Stimulated activated CD8-positive, alpha-beta memory T cell treated with anti-CD3 and anti-CD28 coated beads, Interleukin-7, amount 100 ng/mL, for 1 hour (primary cell): ENCODE data around the gene MBD6.

ENCODE experiments used
- DNase-seq, 2 donors: peaks; one replicate each; pipeline ENCODE4 v3.0.0-alpha.2; 2020; ENCODE audit warnings: low read depth in 2 of 2

Gene MBD6, protein sequence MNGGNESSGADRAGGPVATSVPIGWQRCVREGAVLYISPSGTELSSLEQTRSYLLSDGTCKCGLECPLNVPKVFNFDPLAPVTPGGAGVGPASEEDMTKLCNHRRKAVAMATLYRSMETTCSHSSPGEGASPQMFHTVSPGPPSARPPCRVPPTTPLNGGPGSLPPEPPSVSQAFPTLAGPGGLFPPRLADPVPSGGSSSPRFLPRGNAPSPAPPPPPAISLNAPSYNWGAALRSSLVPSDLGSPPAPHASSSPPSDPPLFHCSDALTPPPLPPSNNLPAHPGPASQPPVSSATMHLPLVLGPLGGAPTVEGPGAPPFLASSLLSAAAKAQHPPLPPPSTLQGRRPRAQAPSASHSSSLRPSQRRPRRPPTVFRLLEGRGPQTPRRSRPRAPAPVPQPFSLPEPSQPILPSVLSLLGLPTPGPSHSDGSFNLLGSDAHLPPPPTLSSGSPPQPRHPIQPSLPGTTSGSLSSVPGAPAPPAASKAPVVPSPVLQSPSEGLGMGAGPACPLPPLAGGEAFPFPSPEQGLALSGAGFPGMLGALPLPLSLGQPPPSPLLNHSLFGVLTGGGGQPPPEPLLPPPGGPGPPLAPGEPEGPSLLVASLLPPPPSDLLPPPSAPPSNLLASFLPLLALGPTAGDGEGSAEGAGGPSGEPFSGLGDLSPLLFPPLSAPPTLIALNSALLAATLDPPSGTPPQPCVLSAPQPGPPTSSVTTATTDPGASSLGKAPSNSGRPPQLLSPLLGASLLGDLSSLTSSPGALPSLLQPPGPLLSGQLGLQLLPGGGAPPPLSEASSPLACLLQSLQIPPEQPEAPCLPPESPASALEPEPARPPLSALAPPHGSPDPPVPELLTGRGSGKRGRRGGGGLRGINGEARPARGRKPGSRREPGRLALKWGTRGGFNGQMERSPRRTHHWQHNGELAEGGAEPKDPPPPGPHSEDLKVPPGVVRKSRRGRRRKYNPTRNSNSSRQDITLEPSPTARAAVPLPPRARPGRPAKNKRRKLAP

DNA sequence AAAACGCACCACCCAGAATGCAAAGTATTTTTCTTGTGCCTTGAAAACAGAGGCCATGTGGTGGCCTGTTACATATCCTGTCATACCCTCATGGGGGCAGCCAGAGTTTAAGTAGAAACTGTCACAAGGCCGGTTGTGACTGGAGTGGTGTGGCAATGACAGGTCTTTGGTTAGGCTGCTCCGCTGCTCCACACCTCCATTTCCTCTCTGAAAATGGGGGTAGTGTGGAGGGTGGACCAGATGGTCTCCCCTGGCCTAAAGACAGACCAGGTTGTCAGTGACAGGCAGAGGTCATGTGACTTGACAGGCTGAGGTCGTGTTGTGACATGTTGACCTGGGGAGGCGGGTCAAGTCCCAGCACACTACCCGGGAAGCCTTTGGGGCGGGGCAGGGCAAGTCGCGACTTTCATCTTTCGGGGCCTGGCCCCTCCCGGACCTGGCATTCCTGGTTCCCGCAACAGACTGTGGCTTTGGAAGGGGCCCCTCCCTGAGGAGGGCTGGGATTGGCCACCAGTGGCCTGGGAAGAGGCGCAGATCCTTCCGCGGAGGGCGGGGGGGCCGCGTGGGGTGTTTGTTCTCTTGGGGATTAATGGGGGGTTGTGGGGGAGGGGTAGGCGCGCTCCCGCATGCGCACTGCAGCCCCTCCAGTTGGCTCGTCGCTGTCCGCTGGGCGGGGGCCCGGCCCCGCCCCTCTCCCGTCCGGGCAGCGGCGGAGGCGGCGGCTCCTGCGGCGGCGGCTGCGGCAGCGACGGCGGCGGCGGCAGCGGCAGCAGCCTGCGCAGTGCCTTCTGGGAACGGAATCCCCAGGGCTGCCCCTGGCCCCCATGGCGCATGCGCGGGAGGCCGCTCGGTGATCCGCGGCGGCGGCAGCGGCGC lies at the start of gene MBD6:
MBD6 (plus strand) TSS at position 814 of the 876 bp plus-strand sequence. CDS start 1,480 bp downstream, outside the sequence.
- DNase-seq = peak; percentile 68 to 76

DNA sequence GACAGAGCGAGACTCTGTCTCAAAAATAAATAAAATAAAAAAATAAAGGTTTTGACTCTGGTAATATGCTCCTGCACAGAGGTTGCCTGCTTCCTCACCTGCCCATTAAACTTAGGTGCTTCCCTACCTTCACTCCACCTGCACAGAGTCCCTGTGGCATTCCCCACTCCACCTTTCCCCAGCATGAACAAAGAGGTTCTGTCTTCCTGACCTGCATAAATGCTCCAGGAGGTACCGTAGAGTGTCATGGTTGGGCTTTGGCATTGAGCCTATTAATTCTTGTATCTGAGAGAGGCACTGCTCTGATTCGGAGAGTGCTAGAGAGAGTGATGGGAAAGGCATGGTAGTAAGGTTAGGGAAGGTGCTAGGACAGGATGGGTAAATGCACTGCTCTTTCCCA lies 49.2 kb upstream of the MBD6 start:
- DNase-seq = no peak

DNA sequence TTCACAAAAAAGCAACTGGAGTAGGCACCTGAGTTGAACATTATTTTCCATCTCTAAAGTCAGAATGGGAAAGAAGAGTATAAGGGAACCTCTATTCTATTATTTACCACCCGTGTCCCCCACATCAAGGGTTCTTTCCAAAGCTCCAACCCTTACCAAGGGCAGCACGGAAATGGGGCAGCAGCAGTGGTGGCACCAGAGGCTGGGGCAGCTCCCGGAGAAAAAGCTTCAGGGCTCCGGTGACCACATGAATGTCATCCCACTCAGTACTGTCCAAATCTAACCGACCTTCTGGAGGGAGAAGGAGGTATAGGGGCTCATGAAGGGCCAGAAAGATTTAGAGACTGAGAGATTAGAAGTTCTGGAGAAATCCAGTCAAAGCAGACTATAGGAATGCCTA lies 48.7 kb upstream of the MBD6 start:
- no peak for DNase-seq

DNA sequence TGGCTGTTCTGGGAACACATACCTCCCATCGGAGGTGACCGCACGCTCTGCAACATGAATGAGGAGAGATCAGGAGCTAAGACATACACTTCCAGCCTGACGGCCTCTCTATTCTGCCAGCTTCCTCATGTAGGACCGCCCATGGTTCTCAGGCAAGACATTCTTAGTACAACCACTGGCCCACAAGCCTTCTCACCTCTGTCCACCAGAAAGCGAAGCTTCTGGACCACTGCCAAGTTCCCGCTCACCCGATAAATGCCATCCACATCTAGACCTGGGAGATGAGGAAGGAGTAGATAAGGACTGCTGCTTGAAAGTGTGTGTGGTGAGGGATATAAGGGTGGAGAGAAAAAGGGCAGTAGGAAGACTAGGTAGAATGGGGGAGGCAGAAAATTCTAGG lies 48.2 kb upstream of the MBD6 start:
- DNase-seq = no peak

DNA sequence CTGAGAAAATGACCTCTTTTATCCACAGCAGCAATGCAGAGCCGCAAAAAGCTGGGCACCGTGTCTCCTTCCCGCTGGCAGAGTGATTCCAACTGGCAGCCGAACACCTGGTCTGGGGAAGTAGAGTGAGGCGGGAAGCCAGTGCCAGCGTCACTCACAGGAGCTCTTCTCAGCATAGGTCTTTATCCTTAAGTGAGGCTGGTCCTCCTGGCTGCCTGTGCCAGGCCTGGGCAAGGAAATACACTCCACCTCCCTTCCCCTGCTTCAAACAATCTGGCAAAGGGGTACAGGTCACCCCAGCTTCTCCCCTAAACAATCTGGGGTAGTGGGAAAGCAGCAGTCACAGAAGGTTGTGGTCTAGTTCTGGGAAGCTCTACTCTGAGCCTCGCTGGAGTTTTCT lies 47.8 kb upstream of the MBD6 start:
- no peak for DNase-seq

DNA sequence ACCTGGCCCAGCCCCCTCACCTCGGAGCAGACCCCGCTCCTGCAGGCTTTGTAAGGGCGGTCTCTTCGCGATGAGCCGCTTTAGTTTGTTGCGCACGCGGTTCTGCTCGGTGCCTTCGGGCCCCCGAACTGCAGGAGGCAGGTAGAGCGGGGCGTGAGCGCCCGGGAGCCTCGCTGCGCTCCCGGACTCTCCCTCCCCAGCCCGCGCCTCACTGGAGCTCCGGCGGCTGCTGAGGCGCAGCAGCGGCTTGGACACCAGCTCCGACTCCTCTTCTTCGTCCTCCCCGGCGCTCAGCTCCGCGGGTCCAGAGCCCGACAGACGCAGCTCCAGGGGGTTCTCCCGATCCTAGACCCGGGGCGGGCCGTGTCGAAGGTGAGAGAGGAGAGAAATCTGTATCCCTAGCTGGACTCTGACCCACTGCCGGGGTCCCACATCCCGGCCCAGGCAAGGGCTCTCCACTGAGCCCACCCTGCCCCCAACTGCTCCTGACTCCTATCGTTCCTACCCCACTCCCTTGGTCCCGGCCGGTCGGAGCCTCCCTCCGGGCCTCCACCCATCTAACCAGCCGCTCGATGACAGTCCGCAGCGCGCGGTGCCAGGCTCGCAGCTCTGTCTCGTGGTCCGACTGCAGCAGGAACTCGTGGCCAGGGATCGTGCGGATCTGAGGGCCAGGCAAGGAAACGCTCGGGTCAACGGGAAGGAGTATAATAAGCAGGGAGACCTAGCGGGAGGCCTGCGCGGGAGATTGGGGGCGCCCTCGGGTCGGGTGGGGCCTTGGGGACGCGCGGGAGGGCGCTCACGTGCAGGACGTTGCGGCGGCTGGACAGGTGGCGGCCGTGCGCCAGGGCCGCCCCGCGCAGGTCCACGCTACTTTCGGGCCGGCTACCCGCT lies 47.1 kb upstream of the MBD6 start:
- no peak for DNase-seq

DNA sequence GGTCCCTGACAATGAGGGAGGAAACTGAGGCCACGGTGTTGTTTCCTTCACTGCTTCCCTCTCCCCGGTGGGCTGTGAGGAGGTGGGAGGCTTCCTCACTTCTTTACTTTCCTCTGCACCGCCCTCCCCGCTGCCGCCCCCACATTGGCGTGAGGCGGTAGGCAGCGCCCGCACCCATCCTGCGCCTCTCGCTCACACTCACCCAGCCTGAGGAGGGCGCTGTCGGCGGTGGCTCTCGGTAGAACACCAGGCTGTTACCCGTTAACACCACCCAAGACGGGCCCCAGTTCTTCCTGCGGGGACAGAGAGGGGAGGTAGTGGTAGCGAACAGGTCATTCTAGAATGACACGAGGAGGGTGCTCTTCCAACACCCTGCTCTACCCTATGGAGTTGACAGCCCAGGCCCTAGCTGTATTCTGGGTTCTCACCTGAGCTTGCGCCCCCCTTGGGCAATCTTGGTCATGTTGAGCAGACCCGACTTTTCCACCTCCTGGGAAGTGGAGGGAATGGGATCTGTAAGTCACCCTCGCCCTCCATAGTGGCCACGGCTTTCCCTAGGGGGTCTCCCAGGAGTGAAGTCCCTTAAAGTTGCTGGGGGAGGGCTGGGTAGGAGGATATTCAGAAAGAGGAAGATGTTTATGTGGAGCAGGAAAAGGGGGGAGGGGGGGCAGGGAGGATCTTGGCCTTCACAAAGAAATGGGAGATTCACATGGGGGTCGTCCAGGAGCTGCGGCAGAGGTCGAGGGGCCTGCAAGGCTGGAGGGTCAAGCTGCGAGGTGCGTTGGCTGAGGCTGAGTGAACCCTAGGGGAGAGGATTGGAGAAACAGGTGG lies 46.2 kb upstream of the MBD6 start:
- DNase-seq = no peak

DNA sequence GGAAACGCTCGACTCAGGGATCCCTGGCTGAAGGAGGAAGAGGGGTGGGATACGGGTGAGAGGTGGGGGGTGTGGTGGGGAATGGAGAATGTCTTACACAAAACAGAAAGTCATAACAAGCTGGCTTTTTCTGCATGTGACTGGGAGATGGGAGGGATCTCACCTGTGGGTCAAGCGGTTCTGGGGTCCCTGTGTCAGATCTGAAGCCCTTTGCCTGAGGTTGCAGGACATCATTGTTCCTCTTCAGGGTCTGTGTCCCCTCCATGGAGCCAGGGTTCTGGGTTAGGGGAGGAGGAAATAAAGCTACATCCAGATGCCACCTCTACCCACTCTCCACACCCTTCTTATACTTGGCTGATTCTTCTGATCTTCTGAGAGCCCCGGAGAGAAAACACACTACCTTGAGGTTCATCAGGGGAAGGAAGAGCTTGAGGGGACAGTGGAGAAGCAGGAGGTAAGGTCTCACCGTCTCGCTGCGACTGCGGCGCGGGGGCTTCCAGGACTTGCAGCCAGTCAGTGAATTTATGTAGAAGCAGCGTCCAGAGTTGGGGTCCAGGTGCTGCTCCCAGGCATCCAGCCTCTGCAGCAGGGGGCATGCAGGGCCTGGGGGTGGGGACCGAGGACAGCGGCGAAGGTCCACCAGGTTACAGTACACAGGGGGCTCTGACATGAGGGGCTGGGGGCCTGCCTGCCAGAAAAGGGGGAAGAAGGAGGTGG lies 45.5 kb upstream of the MBD6 start:
- DNase-seq = no peak

DNA sequence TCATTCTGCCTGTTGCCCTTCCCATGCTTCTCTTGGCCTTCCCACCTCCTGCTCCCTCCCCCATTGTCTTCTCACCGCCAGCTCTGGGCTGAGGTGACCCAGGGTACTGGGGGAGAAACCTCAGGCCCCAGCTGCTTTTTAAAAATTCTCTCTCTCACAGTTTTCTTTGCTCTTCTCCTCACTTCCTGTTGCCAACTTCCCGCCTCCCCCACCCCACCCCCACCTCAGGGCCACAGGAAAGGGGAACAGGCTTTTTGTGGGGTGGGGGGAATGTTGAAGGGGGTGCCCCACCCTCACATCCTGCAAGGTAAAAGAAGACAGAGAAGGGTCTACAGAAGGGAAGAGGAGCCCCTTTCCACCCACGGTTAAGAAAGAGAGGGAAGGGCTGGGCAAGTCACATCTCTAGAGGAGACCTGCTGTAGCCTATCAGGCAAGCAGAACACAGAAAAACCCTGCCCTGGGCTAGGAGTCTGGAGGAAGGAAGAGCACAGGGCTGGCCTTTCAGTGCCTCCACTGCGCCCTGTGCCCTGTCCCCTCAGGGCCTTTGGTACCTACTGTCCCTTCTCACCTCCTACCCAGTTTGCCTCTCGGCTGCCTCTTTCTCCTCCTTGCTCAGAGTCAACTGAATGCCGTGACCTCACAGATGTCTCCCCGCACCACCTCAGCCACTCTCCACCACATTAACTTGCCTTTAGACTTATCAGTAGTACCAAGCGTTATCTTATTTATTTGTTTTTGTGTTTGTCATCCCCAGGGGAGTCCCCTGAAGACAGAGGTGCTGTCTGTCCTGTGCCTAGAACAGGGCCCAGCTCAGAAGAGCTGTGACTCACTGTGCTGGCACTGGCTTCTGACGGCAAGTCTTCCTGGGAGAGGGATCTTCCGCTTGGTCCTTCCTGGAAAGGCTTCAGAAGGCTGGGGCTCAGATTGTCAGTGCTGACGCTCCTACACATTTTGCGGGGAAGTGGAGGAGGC lies 44.6 kb upstream of the MBD6 start:
- DNase-seq = no peak

DNA sequence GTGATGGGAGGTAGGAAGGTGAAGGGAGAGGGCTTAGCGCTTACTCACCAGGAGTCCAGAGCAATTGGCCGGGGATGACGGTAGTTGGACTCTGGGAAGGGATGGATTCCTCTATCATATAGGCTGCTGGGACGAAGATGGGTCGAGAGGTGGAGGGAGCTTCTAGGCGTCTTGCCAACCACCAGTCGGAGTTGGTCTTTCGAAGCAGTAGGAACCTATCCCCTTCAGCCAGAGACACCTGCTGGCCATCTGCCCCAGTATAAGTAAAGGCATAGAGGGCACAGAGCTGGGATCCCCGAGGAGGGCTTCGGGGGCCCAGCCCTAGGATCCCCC lies 43.6 kb upstream of the MBD6 start:
- DNase-seq = no peak

DNA sequence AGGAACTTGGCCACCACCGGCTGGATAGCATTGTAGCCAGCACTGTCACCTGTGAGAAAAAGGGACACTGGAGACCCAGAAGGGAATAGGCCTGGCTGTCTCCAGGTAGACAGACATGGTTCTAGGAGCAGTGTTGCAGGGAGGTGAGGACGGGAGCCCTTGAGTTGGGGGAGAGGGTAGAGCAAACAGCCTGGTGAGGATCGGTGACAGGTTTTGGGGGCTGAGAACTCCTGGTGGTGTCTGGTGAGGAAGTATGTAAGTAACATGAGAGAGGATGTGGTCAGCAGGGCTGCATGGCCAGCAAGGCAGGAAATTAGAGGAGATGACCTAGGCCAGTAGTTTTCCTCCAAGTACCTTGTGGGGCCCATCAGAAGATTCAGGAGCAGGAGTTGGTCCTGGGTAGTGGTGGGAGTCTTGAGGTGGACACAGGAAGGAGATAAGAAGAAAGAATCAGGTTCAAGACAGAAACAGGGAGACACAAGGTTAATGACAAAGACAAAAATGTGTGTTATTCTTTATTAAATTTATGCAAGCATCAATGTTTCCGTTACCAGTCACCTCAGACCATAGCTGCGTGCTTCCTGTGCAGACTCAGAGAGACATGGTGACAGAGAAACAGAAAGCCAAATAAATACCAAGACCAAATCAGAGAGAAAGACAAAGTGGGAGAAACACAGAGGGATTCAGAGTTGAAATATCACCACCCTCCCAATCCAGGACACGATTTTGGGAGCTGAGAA lies 43.1 kb upstream of the MBD6 start, which contains the start of gene ARHGAP9:
ARHGAP9 (minus strand) TSS at position 491 of the 740 bp plus-strand sequence; CDS start at position 31, 460 bp downstream.
- no peak for DNase-seq

DNA sequence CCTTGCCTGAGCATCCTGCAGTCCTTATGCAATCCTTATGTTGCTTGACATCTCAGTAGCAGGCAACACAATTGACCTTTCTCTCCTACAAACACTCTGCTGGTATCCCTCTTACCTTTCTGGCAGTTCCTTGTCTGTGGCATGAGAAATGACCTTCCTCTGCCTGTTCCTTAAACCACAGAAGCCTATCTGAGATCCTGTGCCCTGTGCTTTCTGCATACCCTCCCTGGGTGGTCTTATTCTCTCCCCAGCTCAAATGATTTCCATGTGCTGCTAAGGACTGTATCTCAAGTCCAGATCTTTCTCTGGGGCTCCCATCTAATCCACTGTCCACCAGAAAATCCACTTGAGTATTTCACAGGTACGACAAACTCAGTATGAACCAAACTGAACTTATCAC lies 41.0 kb upstream of the MBD6 start:
- DNase-seq = no peak

DNA sequence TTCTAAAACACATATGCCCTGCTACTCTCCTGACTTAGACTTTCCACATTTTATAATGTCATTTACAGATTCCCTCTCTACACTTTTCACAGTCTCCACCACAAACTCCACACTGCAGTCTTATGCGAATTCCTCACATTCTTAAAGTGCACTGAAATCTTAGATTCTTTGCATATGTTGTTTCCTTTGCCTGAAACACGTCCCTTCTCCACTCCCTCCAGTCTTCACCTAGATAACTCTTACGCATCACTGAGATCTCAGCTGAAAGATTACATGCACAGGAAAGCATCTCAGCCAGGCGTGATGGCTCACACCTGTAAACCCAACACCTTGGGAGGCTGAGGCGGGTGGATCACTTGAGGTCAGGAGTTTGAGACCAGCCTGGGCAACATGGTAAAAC lies 39.2 kb upstream of the MBD6 start:
- DNase-seq = no peak

DNA sequence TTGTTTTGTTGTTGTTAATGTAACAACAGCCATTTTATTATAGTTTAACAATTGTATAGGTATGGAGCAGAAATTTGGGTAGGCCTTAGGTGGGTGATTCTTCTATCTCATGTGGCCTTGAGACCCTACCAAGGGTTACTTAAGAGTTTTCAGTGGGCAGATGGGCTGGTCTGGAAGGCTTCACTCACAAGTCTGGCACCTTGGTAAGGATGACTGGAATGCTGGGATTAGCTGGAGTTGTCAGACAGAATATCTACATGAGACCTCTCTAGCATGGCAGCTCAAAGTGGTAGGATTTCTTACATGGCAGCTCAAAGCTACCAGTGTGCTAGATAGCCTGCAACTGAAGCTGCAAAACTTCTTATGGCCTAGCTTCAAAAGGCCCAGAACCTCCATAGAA lies 36.9 kb upstream of the MBD6 start:
- no peak for DNase-seq

DNA sequence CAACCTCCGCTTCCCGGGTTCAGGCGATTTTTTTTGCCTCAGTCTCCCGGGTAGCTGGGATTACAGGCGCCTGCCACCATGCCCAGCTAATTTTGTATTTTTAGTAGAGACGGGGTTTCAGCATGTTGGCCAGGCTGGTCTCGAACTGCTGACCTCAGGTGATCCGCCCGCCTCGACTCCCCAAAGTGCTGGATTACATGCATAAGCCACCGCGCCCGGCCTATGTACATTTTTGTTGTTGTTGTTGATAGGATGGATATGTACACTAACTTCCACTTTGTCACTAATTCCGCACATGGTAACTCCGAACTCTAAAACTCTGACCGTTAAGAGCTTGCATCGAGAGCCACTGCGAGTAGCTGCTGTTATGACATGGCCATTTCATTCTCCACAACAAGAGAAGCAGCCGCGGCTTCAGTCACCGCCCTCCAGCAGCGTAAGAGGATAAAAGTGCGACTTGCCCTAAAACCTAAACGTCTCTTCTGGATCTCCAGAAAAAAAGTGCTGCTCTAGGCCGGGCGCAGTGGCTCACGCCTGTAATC lies 35.5 kb upstream of the MBD6 start:
- DNase-seq = no peak

DNA sequence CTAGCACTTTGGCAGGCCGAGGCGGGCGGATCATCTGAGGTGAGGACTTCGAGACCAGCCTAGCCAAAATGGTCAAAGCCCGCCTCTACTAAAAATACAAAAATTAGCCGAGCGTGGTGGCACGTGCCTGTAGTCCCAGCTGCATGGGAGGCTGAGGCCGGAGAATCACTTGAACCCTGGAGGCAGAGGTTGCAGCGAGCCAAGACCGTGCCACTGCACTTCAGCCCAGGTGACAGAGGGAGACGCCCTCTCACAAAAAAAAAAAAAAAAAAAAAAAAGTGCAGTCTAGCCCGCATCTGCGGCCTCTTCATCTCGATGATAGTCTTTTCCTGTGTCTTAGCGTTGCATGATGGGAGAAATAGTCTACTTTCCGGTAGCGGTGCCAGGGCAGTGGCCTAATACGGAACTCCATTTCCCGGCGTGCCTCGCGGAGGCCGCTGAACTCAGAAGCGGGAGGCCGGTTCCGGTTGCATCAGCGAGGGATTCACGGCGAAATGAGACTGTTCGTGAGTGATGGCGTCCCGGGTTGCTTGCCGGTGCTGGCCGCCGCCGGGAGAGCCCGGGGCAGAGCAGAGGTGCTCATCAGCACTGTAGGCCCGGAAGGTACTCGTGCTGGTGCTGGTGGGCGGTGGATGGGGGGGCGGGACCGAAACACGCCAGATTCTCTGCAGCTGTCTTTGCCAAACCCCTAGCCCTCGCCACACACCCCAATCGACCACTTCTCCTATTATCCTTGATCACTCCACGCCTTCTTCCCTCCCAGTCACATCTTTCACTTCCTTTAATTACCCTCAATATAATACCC lies 34.8 kb upstream of the MBD6 start, which contains the start of gene MARS1:
MARS1 (plus strand) TSS at position 472 of the 805 bp plus-strand sequence; CDS start at position 495, 23 bp downstream.
- peak; percentile 79 to 85 for DNase-seq
